Brain pericyte (primary cell): ENCODE data around the gene SKI.

Experiments
- DNase-seq: peaks from one replicate; pipeline ENCODE4 v3.0.0-alpha.2; 2012; ENCODE audit warnings: low read depth, low spot score

SKI gene

GRCh38 chr1:2209400-2210083 lies 18.6 kb upstream of the SKI start:
- no peak for DNase-seq

- no peak for DNase-seq
Observed at GRCh38 chr1:2210084-2210653, 17.9 kb upstream of the SKI start.

- no peak for DNase-seq
Observed at GRCh38 chr1:2210786-2211185, 17.3 kb upstream of the SKI start.

GRCh38 chr1:2212274-2212531 lies 15.9 kb upstream of the SKI start:
- DNase-seq, result no peak

- DNase-seq, result peak; percentile 92
Observed at GRCh38 chr1:2212532-2213491, 15.3 kb upstream of the SKI start.

GRCh38 chr1:2213576-2214505 lies 14.3 kb upstream of the SKI start:
- no peak for DNase-seq

- DNase-seq, result no peak
Observed at GRCh38 chr1:2214541-2215241, 13.4 kb upstream of the SKI start.

GRCh38 chr1:2215329-2215728 lies 12.8 kb upstream of the SKI start:
- no peak for DNase-seq

- DNase-seq, result no peak
Observed at GRCh38 chr1:2215909-2216766, 12.0 kb upstream of the SKI start.

GRCh38 chr1:2216767-2217058 lies 11.4 kb upstream of the SKI start:
- no peak for DNase-seq

GRCh38 chr1:2221271-2221670 lies 6.8 kb upstream of the SKI start:
- no peak for DNase-seq

- DNase-seq, result no peak
Observed at GRCh38 chr1:2224170-2224584, 3.9 kb upstream of the SKI start.

- DNase-seq, result no peak
Observed at GRCh38 chr1:2224631-2225428, 3.3 kb upstream of the SKI start.

GRCh38 chr1:2226525-2227345 lies 1.4 kb upstream of the SKI start:
- DNase-seq, result no peak

GRCh38 chr1:2227346-2228156 lies 568 bp upstream of the SKI start:
- DNase-seq, result peak; percentile 89

GRCh38 chr1:2228694-2229036 lies 546 bp downstream of the SKI start:
- no peak for DNase-seq

- DNase-seq, result no peak
Observed at GRCh38 chr1:2229037-2229864, 1.1 kb downstream of the SKI start.
